Activated CD4-positive, alpha-beta T cell treated with anti-CD3 and anti-CD28 coated beads, Interleukin-10, Interleukin-2, amounts not matched to agents 100 ng/mL and 50 ng/mL, durations not matched to agents 16 hours and 8 hours (primary cell): ENCODE measurements around the gene TMED9.

Source experiments
- DNase-seq: peaks from one replicate; pipeline ENCODE4 v3.0.0-alpha.2; 2020

Gene TMED9

DNA sequence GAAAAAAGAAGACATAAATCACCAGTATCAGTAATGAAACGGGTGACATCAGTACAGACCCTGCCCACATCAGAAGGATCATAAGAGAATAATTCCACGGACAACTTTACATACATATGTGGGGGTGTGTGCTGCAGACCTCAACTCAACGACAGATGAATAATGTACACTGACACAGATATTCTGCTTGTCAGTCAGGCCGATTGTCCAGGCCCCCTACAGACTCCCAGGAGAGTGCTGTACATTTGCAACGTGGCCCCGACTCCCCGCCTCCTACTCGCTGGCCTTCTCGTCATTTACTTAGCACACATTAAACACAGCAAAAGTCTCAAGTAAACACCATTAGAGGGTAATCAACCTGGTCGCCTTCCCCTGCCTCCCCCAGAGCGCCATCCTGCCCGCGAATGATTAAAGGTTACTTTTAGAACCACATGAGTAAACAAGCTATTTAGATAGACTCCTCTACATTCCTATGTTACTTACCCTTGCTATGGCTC is 3.5 kb upstream of the TMED9 start:
- DNase-seq = no peak

GRCh38 chr5:177590406-177590805 is 1.6 kb upstream of the TMED9 start:
- DNase-seq = no peak

GRCh38 chr5:177591690-177592009 is 353 bp upstream of the TMED9 start:
- no peak for DNase-seq

DNA sequence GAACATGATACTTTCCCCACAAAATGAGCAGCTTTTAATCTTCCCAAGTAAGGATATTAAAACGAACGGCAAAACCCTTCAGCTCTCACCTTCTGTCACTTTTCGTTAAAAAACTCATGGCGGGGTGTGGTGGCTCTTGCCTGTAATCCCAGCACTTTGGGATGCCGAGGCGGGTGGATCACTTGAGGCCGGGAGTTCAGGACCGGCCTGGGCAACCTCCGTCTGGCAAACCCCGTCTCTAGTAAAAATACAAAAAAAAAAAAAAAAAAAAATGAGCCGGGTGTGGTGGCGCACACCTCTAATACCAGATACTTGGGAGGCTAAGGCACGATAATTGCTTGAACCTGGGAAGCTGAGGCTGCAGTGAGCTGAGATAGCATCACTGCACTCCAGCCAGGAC is 902 bp downstream of the TMED9 start:
- DNase-seq = no peak

GRCh38 chr5:177593511-177593910 is 1.5 kb downstream of the TMED9 start:
- no peak for DNase-seq

- DNase-seq = no peak
Observed at GRCh38 chr5:177594071-177594470, 2.1 kb downstream of the TMED9 start.

- DNase-seq = no peak
Observed at GRCh38 chr5:177595026-177595585, 3.1 kb downstream of the TMED9 start.

DNA sequence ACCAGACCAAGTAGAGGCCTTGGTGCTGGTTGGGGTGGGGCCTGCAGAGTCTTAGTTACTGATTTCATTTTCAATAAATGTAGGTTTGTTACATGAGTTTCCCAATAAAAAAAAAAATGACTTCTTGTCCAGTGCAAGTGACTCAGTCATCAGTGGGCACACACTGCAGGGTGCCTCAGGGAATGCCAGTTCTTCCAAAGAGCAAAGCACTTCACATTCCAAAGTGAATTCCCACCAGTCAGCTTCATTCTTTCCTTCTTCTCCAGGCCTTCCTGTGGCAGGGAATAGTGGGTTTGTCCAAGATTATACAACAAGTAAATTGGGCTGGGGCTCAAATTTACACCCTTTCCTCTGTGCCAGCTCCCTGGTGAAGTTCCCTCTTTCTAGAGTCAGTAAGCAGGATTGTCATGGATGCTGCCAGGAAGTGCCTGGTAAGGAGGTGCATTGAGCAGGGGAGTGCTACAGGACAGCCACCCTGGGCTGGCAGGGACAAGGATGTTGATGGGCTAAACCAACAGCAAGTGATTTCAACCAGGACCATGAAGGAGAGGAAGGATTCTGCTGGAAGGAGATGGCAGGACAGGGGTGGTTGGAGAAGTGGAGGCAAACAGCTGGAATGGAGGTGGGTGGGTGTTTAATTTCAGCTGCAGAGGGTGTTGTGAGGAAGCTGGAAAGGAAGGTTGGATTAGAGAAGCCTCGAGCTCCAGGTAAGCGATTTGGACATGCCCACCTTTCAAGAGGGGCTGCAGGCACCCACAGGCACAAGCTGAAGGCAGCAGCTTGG is 4.2 kb downstream of the TMED9 start:
- no peak for DNase-seq

DNA sequence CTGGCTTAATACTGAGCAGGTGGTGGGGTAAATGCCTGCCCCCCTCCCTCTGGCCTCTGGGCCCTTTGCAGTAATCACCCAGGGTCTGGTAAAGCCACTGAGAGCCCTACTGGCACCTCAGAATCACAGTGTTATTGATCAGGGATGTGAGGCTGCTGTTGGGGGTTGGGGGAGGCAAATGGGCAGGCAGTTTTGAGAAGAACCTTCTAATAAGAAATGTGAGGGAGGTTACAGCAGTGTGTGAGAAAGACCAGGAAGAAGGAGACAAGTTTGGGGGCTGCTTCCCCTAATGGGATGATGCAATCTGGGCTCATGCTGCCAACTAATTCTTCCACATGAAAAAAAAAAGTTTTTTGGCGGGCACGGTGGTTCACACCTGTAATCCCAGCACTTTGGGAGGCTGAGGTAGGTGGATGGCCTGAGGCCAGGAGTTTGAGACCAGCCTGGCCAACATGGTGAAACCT is 4.8 kb downstream of the TMED9 start:
- no peak for DNase-seq

- no peak for DNase-seq
Observed at GRCh38 chr5:177598477-177598876, 6.5 kb downstream of the TMED9 start.

DNA sequence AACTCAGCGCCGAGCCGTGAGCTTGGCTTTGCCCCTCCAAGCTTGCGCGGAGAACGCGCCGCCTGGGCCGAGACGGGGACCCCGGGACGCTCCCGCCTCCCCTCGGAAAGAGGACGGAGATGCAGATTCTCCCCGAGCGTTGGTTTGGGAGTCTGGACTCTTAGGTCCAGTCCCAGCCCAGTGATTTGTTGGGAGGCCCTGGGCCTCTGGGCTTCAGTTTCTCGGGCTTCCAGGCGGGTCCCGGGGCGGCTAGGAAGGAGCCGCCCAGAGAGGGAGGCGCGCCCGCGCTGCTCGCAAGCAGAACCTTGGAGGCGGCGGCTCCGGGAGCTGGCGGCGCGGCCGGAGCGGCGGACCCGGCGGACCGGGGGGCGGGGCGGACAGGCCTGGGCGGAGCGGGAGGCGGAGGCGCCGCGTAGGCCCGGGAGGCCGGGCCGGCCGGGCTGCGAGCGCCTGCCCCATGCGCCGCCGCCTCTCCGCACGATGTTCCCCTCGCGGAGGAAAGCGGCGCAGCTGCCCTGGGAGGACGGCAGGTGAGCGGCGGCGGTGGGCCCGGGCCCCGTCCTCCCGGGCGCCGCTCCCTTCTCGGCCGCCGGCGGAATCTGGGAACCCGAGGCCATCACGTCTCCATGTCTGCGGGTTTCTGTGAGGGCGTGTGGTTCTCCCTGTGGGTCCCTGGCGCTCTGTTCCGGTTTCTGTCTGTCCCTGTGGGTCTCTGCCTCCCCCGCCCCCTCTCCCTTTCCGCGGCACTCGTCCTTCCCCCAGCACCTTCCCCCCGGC is 7.9 kb downstream of the TMED9 start, which contains the start of gene B4GALT7:
Gene B4GALT7 (plus strand): TSS at position 402 of the 777 bp plus-strand sequence. CDS start 79 bp downstream, at position 481.
- DNase-seq = peak; percentile 91

DNA sequence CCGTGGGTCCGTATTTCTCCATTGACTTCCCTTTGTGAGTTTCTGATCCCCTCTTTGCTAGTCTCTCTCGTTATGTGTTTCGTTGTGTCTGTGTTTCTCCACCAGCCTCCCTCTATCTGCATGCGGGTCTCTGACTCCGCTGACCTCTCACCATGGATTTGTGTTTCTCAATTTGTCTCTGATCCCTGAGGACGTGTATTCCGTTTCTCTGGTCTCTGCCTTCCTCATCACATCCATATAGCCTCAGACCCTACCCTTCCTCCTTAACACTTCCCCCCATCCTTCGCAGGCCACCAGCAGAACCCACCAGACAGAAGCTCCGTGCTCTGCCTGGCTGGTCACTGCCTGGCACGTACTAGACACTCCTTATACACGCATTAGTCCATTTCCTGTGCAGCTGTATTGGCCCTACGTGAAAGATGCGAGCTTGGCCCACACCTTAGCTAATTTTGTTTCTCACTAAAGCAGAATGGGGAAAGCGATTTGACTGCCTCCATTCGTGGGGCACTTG is 8.6 kb downstream of the TMED9 start:
- DNase-seq = no peak

- DNase-seq = no peak
Observed at GRCh38 chr5:177601126-177601525, 9.1 kb downstream of the TMED9 start.

- DNase-seq = no peak
Observed at GRCh38 chr5:177601577-177602457, 9.8 kb downstream of the TMED9 start.

GRCh38 chr5:177602458-177602830 is 10.4 kb downstream of the TMED9 start:
- no peak for DNase-seq

DNA sequence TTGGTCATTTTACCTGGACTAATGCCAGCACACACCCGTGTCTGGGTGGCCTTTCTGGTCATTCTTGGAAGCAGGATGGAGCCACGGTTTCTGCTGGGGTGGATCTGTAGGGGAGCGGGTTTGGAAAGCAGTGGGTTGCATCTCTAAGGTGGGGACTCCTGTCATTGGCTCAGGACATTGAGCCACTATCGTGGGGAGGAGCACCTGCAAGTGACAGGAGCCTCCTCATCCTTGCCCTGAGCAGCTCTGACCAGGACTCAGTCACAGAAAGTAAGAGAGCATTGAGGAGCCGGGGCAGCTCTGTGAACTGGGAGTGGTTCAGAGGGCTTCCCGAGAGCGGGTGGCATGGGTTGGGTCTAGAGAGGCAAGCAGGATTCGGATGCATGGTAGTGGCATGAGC is 11.6 kb downstream of the TMED9 start:
- no peak for DNase-seq

DNA sequence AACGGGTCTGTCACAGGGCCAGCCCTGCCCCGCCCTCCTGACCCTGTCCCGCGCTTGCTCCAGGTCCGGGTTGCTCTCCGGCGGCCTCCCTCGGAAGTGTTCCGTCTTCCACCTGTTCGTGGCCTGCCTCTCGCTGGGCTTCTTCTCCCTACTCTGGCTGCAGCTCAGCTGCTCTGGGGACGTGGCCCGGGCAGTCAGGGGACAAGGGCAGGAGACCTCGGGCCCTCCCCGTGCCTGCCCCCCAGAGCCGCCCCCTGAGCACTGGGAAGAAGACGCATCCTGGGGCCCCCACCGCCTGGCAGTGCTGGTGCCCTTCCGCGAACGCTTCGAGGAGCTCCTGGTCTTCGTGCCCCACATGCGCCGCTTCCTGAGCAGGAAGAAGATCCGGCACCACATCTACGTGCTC is 12.1 kb downstream of the TMED9 start:
- no peak for DNase-seq

DNA sequence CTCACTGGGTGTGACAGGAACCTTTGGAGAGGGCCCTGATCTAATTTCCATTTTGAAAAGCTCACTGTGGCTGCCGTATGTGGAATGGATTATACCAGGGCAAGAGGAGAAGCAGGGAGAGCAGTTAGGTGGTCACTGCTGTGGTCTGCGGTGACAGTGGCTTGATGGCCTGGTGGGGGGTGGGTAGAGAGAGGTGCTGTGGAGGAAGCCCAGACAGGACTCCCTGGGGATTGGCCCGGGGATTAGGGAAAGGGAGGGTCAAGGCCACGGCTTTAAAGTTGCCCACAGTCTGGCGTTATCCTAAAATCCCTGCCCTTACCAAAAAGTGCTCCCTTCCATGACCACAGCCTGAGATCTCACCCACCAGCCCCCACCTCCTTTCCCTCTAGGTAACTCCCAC is 12.7 kb downstream of the TMED9 start:
- DNase-seq = no peak

DNA sequence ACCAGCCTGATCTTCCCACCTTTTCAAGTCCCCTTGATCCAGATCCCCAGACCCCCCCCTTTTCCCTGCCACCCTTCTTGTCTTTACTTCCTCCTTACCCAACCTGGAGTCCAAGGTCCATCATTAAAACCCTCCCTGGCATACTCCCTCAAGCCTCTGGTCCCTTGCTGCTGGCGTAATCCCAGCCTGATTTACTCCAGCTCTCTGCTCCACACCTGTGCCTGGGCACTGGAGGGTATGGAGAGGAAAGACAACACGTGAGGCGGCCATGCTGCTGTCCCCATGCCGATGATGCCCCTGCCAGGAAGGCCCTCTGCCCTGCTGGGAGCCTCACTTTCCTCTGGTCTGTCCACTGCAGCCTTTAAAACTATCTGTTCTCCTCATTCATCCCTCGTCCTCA is 13.1 kb downstream of the TMED9 start:
- no peak for DNase-seq

DNA sequence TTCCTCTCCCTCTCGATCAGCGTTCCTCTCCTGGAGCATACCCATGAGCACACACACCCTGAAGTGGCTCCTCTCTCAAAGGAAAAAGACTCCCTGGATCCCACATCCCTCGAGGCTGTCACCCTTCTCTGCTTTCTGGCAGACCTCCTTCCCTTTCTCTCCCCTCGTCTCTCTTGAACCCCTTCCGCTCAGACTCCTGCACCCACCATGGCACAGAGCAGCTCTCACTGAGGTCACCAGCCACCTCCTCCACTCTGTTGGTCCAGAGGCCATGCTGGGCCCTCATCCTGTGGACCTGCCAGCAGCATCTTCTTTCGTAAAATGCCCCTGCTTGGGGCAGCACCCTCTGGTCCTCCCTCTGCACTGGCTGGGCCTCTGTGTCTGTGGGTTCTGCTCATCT is 13.7 kb downstream of the TMED9 start:
- DNase-seq = no peak

- no peak for DNase-seq
Observed at GRCh38 chr5:177606071-177607051, 14.4 kb downstream of the TMED9 start.
